ENCODE measurements around the gene DOCK1.

GRCh38 chr10:127216786-127217185 is 311.6 kb downstream of the DOCK1 start:
- TF ChIP-seq GABPA (IDR thresholded peaks at IDR 0.05; ENCODE audit: low read depth) = no peak
- TF ChIP-seq RFX5 (IDR thresholded peaks at IDR 0.05; ENCODE audit: low read length) = no peak
- no peak for TF ChIP-seq YY1 (IDR thresholded peaks at IDR 0.05; ENCODE audit: low read depth)
- no peak for TF ChIP-seq CTCF (IDR thresholded peaks at IDR 0.05)
- no peak for TF ChIP-seq TAF1 (IDR thresholded peaks at IDR 0.05; ENCODE audit: borderline replicate concordance, low read depth, low read length)
- TF ChIP-seq EP300 (IDR thresholded peaks at IDR 0.05; ENCODE audit: borderline replicate concordance in 1 of 2, low read depth in 1 of 2, low read length in 1 of 2) = no peak
- TF ChIP-seq MXI1 (IDR thresholded peaks at IDR 0.05; ENCODE audit: low read depth, low read length) = no peak
- no peak for TF ChIP-seq FOXJ3 (CRISPR knock-in tag; IDR thresholded peaks at IDR 0.05)

Measured in SK-N-SH (cell line).